Right cardiac atrium (tissue), 5 donors: ENCODE data around the gene CMTM7. TPM values are rescaled to one million over a fixed set of nuclear protein-coding genes. Genes with fewer than 3 reads are reported as not detected.
A peak's percentile ranks its signal among the peaks of the same experiment; 100 is the strongest.
"Not testable (repeated sequence)": the region's sequence is repeated elsewhere in the genome, so short reads cannot be mapped to it uniquely, and the experiment has no call there.

Source experiments
- ATAC-seq, 2 donors: fragments of 200-7000 bp; cut with Tn5 transposase; one replicate each; pipeline versions ENCODE4 v1.8.0 to v1.9.1; 2020; ENCODE audit warnings: moderate library complexity in 2 of 2, mild to moderate bottlenecking in 1 of 2
- DNase-seq, 3 donors: peaks; one replicate each; pipeline ENCODE4 v3.0.0-alpha.2; 2020
- H3K27ac ChIP-seq: one replicate; pipeline ENCODE4 v1.5.1; 2013; ENCODE audit warnings: mild to moderate bottlenecking, low read length, control low read depth, moderate library complexity
- H3K27me3 ChIP-seq: one replicate; pipeline ENCODE4 v1.6.1; 2013; ENCODE audit not compliant: control insufficient read depth, insufficient read depth
- H3K4me1 ChIP-seq: one replicate; pipeline ENCODE4 v1.6.1; 2013; ENCODE audit warnings: low read length; ENCODE audit not compliant: control insufficient read depth, insufficient read depth
- H3K4me3 ChIP-seq: one replicate; pipeline ENCODE4 v1.5.1; 2013; ENCODE audit warnings: low read length, control low read depth
- H3K9me3 ChIP-seq: one replicate; pipeline ENCODE4 v1.6.1; 2013; ENCODE audit warnings: low read length; ENCODE audit not compliant: control insufficient read depth
- WGBS: extraction: QIAGEN DNeasy Blood & Tissue Kit; methylation state at CpG from one replicate; pipeline ENCODE4 v1.1.7; 2013; 5-methylcytosine and 5-hydroxymethylcytosine counted together
- intact Hi-C, 4 donors: fragments of 100-400 bp; cut with DNase I; formaldehyde crosslinking; loops; one replicate each; pipeline versions ENCODE4 v1.11.0 to v1.14.0; 2022 to 2023
- polyA plus RNA-seq: library from polyadenylated mRNA; stranded (reverse); fragments of 200-250 nt; gene quantifications from one replicate; pipeline ENCODE4 v1.2.3, GENCODE V29; 2013
- total RNA-seq, 4 donors: library from RNA; stranded (reverse); fragmentation: NEBNext Ultra II Directional; extraction: Animal tissue kit (Norgen Biotek cat#: 25700); gene quantifications; one replicate each; pipeline ENCODE4 v1.2.1, GENCODE V29; 2021
- donor health status: healthy with polysubstance abuse.
- donor health status: DM: no; HTN: yes; CAD: no.
- donor health status: DM: no; HTN: no; CAD: no.
- donor health status: DM: no; HTN: yes; CAD: no; lungs with severe emphysema.
- donor health status: DM: yes; HTN: yes; CAD: no.

CMTM7 gene
- total and polyA plus RNA-seq, 5 donors, result 4.8 to 8.4 (median 6.7) TPM

GRCh38 chr3:32462191-32462986 is 70.7 kb downstream of the CMTM7 start:
- WGBS, result 66% methylated on average over 8 of the region's 9 CpGs
- intact Hi-C loops, H3K9me3 ChIP-seq, H3K4me1 ChIP-seq, H3K27me3 ChIP-seq, DNase-seq, H3K27ac ChIP-seq, ATAC-seq, H3K4me3 ChIP-seq: not testable (repeated sequence)

GRCh38 chr3:32463415-32463814 is 71.8 kb downstream of the CMTM7 start:
- H3K27ac ChIP-seq, H3K9me3 ChIP-seq, intact Hi-C loops, DNase-seq, ATAC-seq, H3K27me3 ChIP-seq, H3K4me3 ChIP-seq, H3K4me1 ChIP-seq: not testable (repeated sequence)
- WGBS, result 95% methylated on average over 7 of the region's 7 CpGs

GRCh38 chr3:32464726-32465125 is 73.1 kb downstream of the CMTM7 start:
- not testable (repeated sequence) for H3K9me3 ChIP-seq, H3K4me3 ChIP-seq, ATAC-seq, DNase-seq, H3K4me1 ChIP-seq, H3K27ac ChIP-seq, H3K27me3 ChIP-seq
- intact Hi-C loops, result loop anchor here in 3 of 4 donors (5.0 kb wide), 3 partner anchors 82 to 92 kb away; no protein-coding TSS in a partner anchor
- WGBS, result 97% methylated on average over 6 of the region's 7 CpGs

GRCh38 chr3:32466808-32467207 is 75.2 kb downstream of the CMTM7 start:
- not testable (repeated sequence) for ATAC-seq, DNase-seq, H3K9me3 ChIP-seq, H3K4me3 ChIP-seq, H3K27me3 ChIP-seq, H3K4me1 ChIP-seq, H3K27ac ChIP-seq
- 91% methylated on average over 6 of the region's 6 CpGs for WGBS
- intact Hi-C loops, result loop anchor here in 3 of 4 donors (5.0 kb wide), 3 partner anchors 85 to 95 kb away; no protein-coding TSS in a partner anchor

GRCh38 chr3:32467333-32468070 is 75.8 kb downstream of the CMTM7 start:
- intact Hi-C loops, result loop anchor here (2.0 to 5.0 kb wide), 5 partner anchors 85 to 171 kb away; no protein-coding TSS in a partner anchor
- peak overlapping the region; percentile 44 for H3K4me3 ChIP-seq
- ATAC-seq, result peak; percentile 88 to 89
- no peaks in the 10 kb centered on the region for H3K27me3 ChIP-seq
- WGBS, result 25% methylated on average over 41 of the region's 41 CpGs
- peak; percentile 63 to 90 (median 90) for DNase-seq
- no peak overlapping the region for H3K27ac ChIP-seq
- H3K4me1 ChIP-seq, result no peaks in the 10 kb centered on the region
- H3K9me3 ChIP-seq, result no peaks in the 10 kb centered on the region

GRCh38 chr3:32469151-32469874 is 77.7 kb downstream of the CMTM7 start:
- no peak for ATAC-seq
- no peaks in the 10 kb centered on the region for H3K27me3 ChIP-seq
- no peaks in the 10 kb centered on the region for H3K4me1 ChIP-seq
- WGBS, result 88% methylated on average over 7 of the region's 7 CpGs
- no peaks in the 10 kb centered on the region for H3K9me3 ChIP-seq
- no peak overlapping the region for H3K27ac ChIP-seq
- DNase-seq, result no peak
- intact Hi-C loops, result loop anchor here (2.0 to 5.0 kb wide), 5 partner anchors 87 to 173 kb away; no protein-coding TSS in a partner anchor
- no peak overlapping the region for H3K4me3 ChIP-seq

- ATAC-seq (no peak), DNase-seq (no peak)
- no peaks in the 10 kb centered on the region for H3K4me1 ChIP-seq
- WGBS, result 95% methylated on average over 5 of the region's 5 CpGs
- H3K27ac ChIP-seq, result no peak overlapping the region
- no peak overlapping the region for H3K4me3 ChIP-seq
- no peaks in the 10 kb centered on the region for H3K9me3 ChIP-seq
- intact Hi-C loops, result no loop called here
- H3K27me3 ChIP-seq, result no peaks in the 10 kb centered on the region
These were observed 78.7 kb downstream of the CMTM7 start for GRCh38 chr3:32470362-32470761.

- intact Hi-C loops, result no loop called here
- H3K4me3 ChIP-seq, result no peak overlapping the region
- H3K4me1 ChIP-seq, result no peaks in the 10 kb centered on the region
- no peaks in the 10 kb centered on the region for H3K27me3 ChIP-seq
- no peak overlapping the region for H3K27ac ChIP-seq
- DNase-seq (no peak), ATAC-seq (no peak)
- no peaks in the 10 kb centered on the region for H3K9me3 ChIP-seq
- 87% methylated on average over 3 of the region's 3 CpGs for WGBS
These were observed 79.6 kb downstream of the CMTM7 start for GRCh38 chr3:32471246-32471645.

- intact Hi-C loops, H3K27me3 ChIP-seq, H3K9me3 ChIP-seq, H3K4me1 ChIP-seq, H3K4me3 ChIP-seq, H3K27ac ChIP-seq, ATAC-seq, DNase-seq: not testable (repeated sequence)
- 95% methylated on average over 12 of the region's 12 CpGs for WGBS
These were observed 80.5 kb downstream of the CMTM7 start for GRCh38 chr3:32472151-32472550.

- H3K9me3 ChIP-seq, result no peaks in the 10 kb centered on the region
- H3K27ac ChIP-seq, result no peak overlapping the region
- intact Hi-C loops, result no loop called here
- 94% methylated on average over 2 of the region's 2 CpGs for WGBS
- DNase-seq, result no peak
- no peak overlapping the region for H3K4me3 ChIP-seq
- H3K27me3 ChIP-seq, result no peaks in the 10 kb centered on the region
- H3K4me1 ChIP-seq, result no peaks in the 10 kb centered on the region
- no peak for ATAC-seq
These were observed 82.5 kb downstream of the CMTM7 start for GRCh38 chr3:32474201-32474600.
